ENCODE results near the gene ARMC7.

GRCh38 chr17:75063201-75063600 is 46.6 kb upstream of the ARMC7 start:
- TF ChIP-seq CTCF (CRISPR knock-in tag; IDR thresholded peaks at IDR 0.05): no peak
- TF ChIP-seq ELF4 (CRISPR knock-in tag; IDR thresholded peaks at IDR 0.05; ENCODE audit: borderline replicate concordance): no peak
- TF ChIP-seq ZNF567 (CRISPR knock-in tag; IDR thresholded peaks at IDR 0.05; ENCODE audit: borderline replicate concordance): no peak
- TF ChIP-seq BHLHE40 (IDR thresholded peaks at IDR 0.05; ENCODE audit: low read length): no peak
- TF ChIP-seq SMARCE1 (IDR thresholded peaks at IDR 0.05; ENCODE audit: borderline replicate concordance): no peak
- TF ChIP-seq ZNF687 (CRISPR knock-in tag; IDR thresholded peaks at IDR 0.05): no peak
- no peak for TF ChIP-seq MYC (CRISPR knock-in tag; IDR thresholded peaks at IDR 0.05; ENCODE audit: borderline replicate concordance)
- TF ChIP-seq PTBP1 (IDR thresholded peaks at IDR 0.05; ENCODE audit: low read depth, low read length, poor library complexity, severe bottlenecking): no peak
- no peak for TF ChIP-seq HCFC1 (IDR thresholded peaks at IDR 0.05; ENCODE audit: low read depth, low read length)
- no peak for TF ChIP-seq EP300 (IDR thresholded peaks at IDR 0.05; ENCODE audit: low read depth in 2 of 2, low read length in 2 of 2)
- TF ChIP-seq EP300 (CRISPR knock-in tag; IDR thresholded peaks at IDR 0.05; ENCODE audit: borderline replicate concordance): no peak
- no peak for TF ChIP-seq TCF7L2 (IDR thresholded peaks at IDR 0.05; ENCODE audit: low read depth, low read length)
